OCI-LY3 (cell line): ENCODE measurements around the gene RTF2.

Experiments
- H2AFZ ChIP-seq: fragments of 200-600, 300-600 bp; shearing (Covaris generic); 2 replicates; pipeline ENCODE4 v1.6.0; 2014; ENCODE audit warnings: antibody characterized with exemption, low read depth, low read length
- H3K27ac ChIP-seq: fragments of 200-600, 300-600 bp; sonication (generic); 2 replicates; pipeline ENCODE4 v1.5.1; 2014; ENCODE audit warnings: mild to moderate bottlenecking, low read length, moderate library complexity, mixed read lengths
- H3K27me3 ChIP-seq: fragments of 200-600, 300-600 bp; sonication (generic); 2 replicates; pipeline ENCODE4 v1.6.1; 2014; ENCODE audit warnings: low read depth, low read length, mixed read lengths
- H3K36me3 ChIP-seq: fragments of 200-600, 300-600 bp; sonication (generic); replicated peaks from 2 replicates; pipeline ENCODE3; 2014; ENCODE audit warnings: low read depth, low read length, mixed read lengths
- H3K4me1 ChIP-seq: fragments of 300-600, 200-600 bp; sonication (generic); 2 replicates; pipeline ENCODE4 v1.6.1; 2014; ENCODE audit warnings: low read length, mixed read lengths
- H3K4me2 ChIP-seq: fragments of 200-600, 300-600 bp; sonication (generic); 2 replicates; pipeline ENCODE4 v1.6.1; 2014; ENCODE audit warnings: low read length, mixed read lengths
- H3K4me3 ChIP-seq: fragments of 300-600, 200-600 bp; sonication (generic); 2 replicates; pipeline ENCODE4 v1.5.1; 2014; ENCODE audit warnings: antibody characterized with exemption, mild to moderate bottlenecking, low read length, moderate library complexity
- H3K79me2 ChIP-seq: fragments of 300-600, 200-600 bp; shearing (Covaris generic); 2 replicates; pipeline ENCODE4 v1.6.1; 2014; ENCODE audit warnings: mild to moderate bottlenecking, low read length, mixed read lengths
- H3K9ac ChIP-seq: fragments of 300-600, 200-600 bp; shearing (Covaris generic); 2 replicates; pipeline ENCODE4 v1.6.0; 2014; ENCODE audit warnings: mild to moderate bottlenecking, low read length, moderate library complexity
- H3K9me3 ChIP-seq: fragments of 200-600, 300-600 bp; shearing (Covaris generic); 2 replicates; pipeline ENCODE4 v1.6.1; 2014; ENCODE audit warnings: low read length, mixed read lengths; ENCODE audit not compliant: insufficient read depth
- H4K20me1 ChIP-seq: fragments of 200-600, 300-600 bp; sonication (generic); 2 replicates; pipeline ENCODE4 v1.6.1; 2016; ENCODE audit warnings: low read length, mixed read lengths; ENCODE audit not compliant: insufficient read depth
- CTCF ChIP-seq: fragments of 200-600, 300-600 bp; sonication (generic); IDR thresholded peaks from 2 replicates; pipeline ENCODE4 v1.5.1; 2014; ENCODE audit warnings: antibody characterized with exemption, low read length, low read depth
- EZH2phosphoT487 ChIP-seq: fragments of 200-600 bp; shearing (Covaris generic); IDR thresholded peaks from 2 replicates; pipeline ENCODE4 v1.6.1; 2018; ENCODE audit warnings: antibody characterized with exemption, mixed run types, low read depth

RTF2 gene

GRCh38 chr20:56460459-56460858 lies 8.0 kb upstream of the RTF2 start:
- no peak overlapping the region for H2AFZ ChIP-seq
- no peak overlapping the region for H3K27ac ChIP-seq
- H3K27me3 ChIP-seq, result no peaks in the 10 kb centered on the region
- H3K4me1 ChIP-seq, result peaks cover 11% of the 10 kb centered on the region
- no peaks in the 10 kb centered on the region for H3K79me2 ChIP-seq
- no peaks in the 10 kb centered on the region for H4K20me1 ChIP-seq
- H3K4me2 ChIP-seq, result no peak overlapping the region
- H3K4me3 ChIP-seq, result no peak overlapping the region
- no peak overlapping the region for H3K9ac ChIP-seq
- no peaks in the 10 kb centered on the region for H3K36me3 ChIP-seq
- no peak for TF ChIP-seq EZH2phosphoT487
- TF ChIP-seq CTCF, result no peak
- H3K9me3 ChIP-seq, result no peaks in the 10 kb centered on the region

- TF ChIP-seq CTCF (no peak), EZH2phosphoT487 (no peak)
- Histone ChIP-seq H3K9ac (no peak overlapping the region), H3K27ac (no peak overlapping the region), H3K9me3 (no peaks in the 10 kb centered on the region), H3K4me1 (peaks cover 21% of the 10 kb centered on the region), H3K36me3 (no peaks in the 10 kb centered on the region), H3K4me2 (no peak overlapping the region), H2AFZ (no peak overlapping the region), H3K4me3 (no peak overlapping the region), H3K27me3 (no peaks in the 10 kb centered on the region), H3K79me2 (no peaks in the 10 kb centered on the region), H4K20me1 (no peaks in the 10 kb centered on the region)
Measured at GRCh38 chr20:56461576-56461975, 6.9 kb upstream of the RTF2 start.

DNA sequence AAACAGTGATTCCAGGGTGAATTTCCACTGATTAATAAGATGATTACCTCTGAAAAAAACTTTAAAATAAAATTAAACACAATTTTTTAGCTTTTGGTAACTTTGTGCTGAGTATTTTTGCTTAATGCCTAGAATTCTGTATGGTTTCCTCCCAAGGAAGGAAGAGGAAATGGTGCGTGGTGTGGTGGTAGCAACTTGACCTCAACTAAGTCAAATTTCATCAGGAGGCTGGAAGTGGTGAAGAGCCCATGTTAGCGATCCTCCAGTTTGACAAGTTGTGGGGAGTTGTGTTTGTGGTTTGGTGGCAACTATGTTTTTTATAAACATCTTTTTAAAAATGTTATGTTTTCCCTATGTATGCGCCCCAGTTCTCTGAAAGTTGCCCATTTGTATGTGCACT lies 5.0 kb upstream of the RTF2 start:
- no peaks in the 10 kb centered on the region for H3K27me3 ChIP-seq
- no peak overlapping the region for H3K9ac ChIP-seq
- no peak overlapping the region for H3K4me3 ChIP-seq
- H3K4me2 ChIP-seq, result no peak overlapping the region
- H2AFZ ChIP-seq, result no peak overlapping the region
- H3K4me1 ChIP-seq, result peaks cover 35% of the 10 kb centered on the region
- H3K79me2 ChIP-seq, result peaks cover under 1% of the 10 kb centered on the region; the same call in 1 of the 2 replicates
- no peaks in the 10 kb centered on the region for H3K9me3 ChIP-seq
- no peak overlapping the region for H3K27ac ChIP-seq
- H4K20me1 ChIP-seq, result no peaks in the 10 kb centered on the region
- no peaks in the 10 kb centered on the region for H3K36me3 ChIP-seq
- no peak for TF ChIP-seq EZH2phosphoT487
- TF ChIP-seq CTCF, result no peak

DNA sequence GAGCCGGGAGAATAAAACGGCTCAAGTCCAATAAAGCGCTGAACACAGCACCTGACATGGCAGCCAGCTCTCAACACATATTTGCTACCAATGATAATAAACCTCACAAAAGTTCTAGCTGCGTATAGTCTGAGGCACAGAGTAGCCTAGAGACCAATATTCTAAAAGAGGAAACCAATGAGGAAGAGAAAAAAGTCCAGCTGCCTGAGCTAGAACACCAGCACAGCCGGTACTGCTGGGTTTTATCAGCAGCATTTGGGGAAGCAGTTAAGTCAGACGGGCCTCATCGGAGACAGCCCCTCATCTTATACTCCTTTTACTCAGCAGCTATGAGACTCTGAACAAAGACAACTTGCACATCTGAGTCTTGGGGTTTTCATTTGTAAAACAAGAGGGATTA lies 2.4 kb upstream of the RTF2 start:
- TF ChIP-seq EZH2phosphoT487 (no peak), CTCF (no peak)
- peaks cover 11% of the 10 kb centered on the region for H3K36me3 ChIP-seq
- peaks cover 26% of the 10 kb centered on the region for H3K79me2 ChIP-seq
- peaks cover 47% of the 10 kb centered on the region for H3K4me1 ChIP-seq
- no peaks in the 10 kb centered on the region for H3K9me3 ChIP-seq
- H2AFZ ChIP-seq, result peak overlapping the region; percentile 80
- no peaks in the 10 kb centered on the region for H3K27me3 ChIP-seq
- peak overlapping the region; percentile 59 for H3K4me3 ChIP-seq
- H3K4me2 ChIP-seq, result peak overlapping the region; percentile 80
- H4K20me1 ChIP-seq, result no peaks in the 10 kb centered on the region
- H3K27ac ChIP-seq, result peak overlapping the region; percentile 95
- H3K9ac ChIP-seq, result peak overlapping the region; percentile 73
